HepG2 (cell line): Measurements from ENCODE around the gene CHST10.

ENCODE experiments used
- ELF4 ChIP-seq: sonication (generic); formaldehyde crosslinking; IDR thresholded peaks from 2 replicates; pipeline ENCODE4 v1.5.0; 2020; ENCODE audit warnings: missing genetic modification reagents, mild to moderate bottlenecking, moderate library complexity, borderline replicate concordance
- POLR2AphosphoS5 ChIP-seq: IDR thresholded peaks from 2 replicates; pipeline ENCODE4 v1.6.1; 2012; ENCODE audit warnings: low read depth, low read length
- TAF1 ChIP-seq: sonication (generic); formaldehyde crosslinking; IDR thresholded peaks from 2 replicates; pipeline ENCODE4 v1.4.0; 2020; ENCODE audit warnings: missing genetic modification reagents
- ZBTB7A ChIP-seq: sonication (generic); formaldehyde crosslinking; IDR thresholded peaks from 2 replicates; pipeline ENCODE4 v1.8.0; 2022; ENCODE audit warnings: mild to moderate bottlenecking, missing genetic modification reagents
- TF ChIP-seq, protein P1 (sequence below): IDR thresholded peaks from 2 replicates; pipeline ENCODE4 v1.6.1; 2012; ENCODE audit warnings: inconsistent platforms

- TF ChIP-seq, protein P1, sequence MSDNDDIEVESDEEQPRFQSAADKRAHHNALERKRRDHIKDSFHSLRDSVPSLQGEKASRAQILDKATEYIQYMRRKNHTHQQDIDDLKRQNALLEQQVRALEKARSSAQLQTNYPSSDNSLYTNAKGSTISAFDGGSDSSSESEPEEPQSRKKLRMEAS: no peak
- TF ChIP-seq ELF4 (CRISPR knock-in tag) (no peak), POLR2AphosphoS5 (no peak), ZBTB7A (CRISPR knock-in tag) (no peak), TAF1 (no peak)
Measured at GRCh38 chr2:100424277-100424875, 6.9 kb upstream of the CHST10 start.
